Progenitor cell of endocrine pancreas (in vitro differentiated cells): Measurements from ENCODE around the gene CD34. TPM values are rescaled to one million over a fixed set of nuclear protein-coding genes. Genes with fewer than 3 reads are reported as not detected.

Source experiments
- DNase-seq: peaks from one replicate; pipeline ENCODE4 v3.0.0; 2021; ENCODE audit warnings: low spot score; ENCODE audit not compliant: unreplicated experiment
- H3K27ac Mint-ChIP-seq: 2 replicates; pipeline ENCODE4 v1.8.0; 2021; ENCODE audit warnings: mild to moderate bottlenecking, moderate library complexity, mixed read lengths
- H3K27me3 Mint-ChIP-seq: 2 replicates; pipeline ENCODE4 v1.8.0; 2021; ENCODE audit warnings: mixed read lengths
- H3K36me3 Mint-ChIP-seq: 2 replicates; pipeline ENCODE4 v1.8.0; 2022; ENCODE audit warnings: mixed read lengths; ENCODE audit not compliant: insufficient read depth
- H3K4me1 Mint-ChIP-seq: 2 replicates; pipeline ENCODE4 v1.8.0; 2021; ENCODE audit warnings: low read depth, mixed read lengths
- H3K4me3 Mint-ChIP-seq: 2 replicates; pipeline ENCODE4 v1.8.0; 2021; ENCODE audit warnings: low read depth, mild to moderate bottlenecking, moderate library complexity, mixed read lengths
- H3K9me3 Mint-ChIP-seq: 2 replicates; pipeline ENCODE4 v1.8.0; 2021; ENCODE audit warnings: low read depth, mixed read lengths
- CTCF ChIP-seq: fragments of 200-600 bp; sonication (generic); IDR thresholded peaks from one replicate; pipeline ENCODE4 v1.5.0; 2021; ENCODE audit warnings: antibody characterized with exemption, mild to moderate bottlenecking; ENCODE audit not compliant: unreplicated experiment
- total RNA-seq: library from RNA; stranded (reverse); gene quantifications from 2 replicates; pipeline ENCODE4 v1.2.1, GENCODE V29; 2021

The CD34 gene
- total RNA-seq, 1 donor from 2014 or later, result 0.07 TPM

- no peaks in the 10 kb centered on the region for H3K9me3 Mint-ChIP-seq
- H3K4me3 Mint-ChIP-seq, result no peak overlapping the region
- H3K36me3 Mint-ChIP-seq, result no peaks in the 10 kb centered on the region
- no peaks in the 10 kb centered on the region for H3K4me1 Mint-ChIP-seq
- TF ChIP-seq CTCF, result no peak
- H3K27ac Mint-ChIP-seq, result no peak overlapping the region
- H3K27me3 Mint-ChIP-seq, result no peaks in the 10 kb centered on the region
- no peak for DNase-seq
Measured at GRCh38 chr1:207845109-207845508, 65.8 kb downstream of the CD34 start.

- no peaks in the 10 kb centered on the region for H3K4me1 Mint-ChIP-seq
- no peaks in the 10 kb centered on the region for H3K27me3 Mint-ChIP-seq
- no peak for DNase-seq
- no peaks in the 10 kb centered on the region for H3K36me3 Mint-ChIP-seq
- no peaks in the 10 kb centered on the region for H3K9me3 Mint-ChIP-seq
- no peak overlapping the region for H3K27ac Mint-ChIP-seq
- H3K4me3 Mint-ChIP-seq, result no peak overlapping the region
- no peak for TF ChIP-seq CTCF
Measured at GRCh38 chr1:207844371-207844770, 66.6 kb downstream of the CD34 start.

- Mint-ChIP-seq H3K9me3 (no peaks in the 10 kb centered on the region), H3K27me3 (no peaks in the 10 kb centered on the region), H3K27ac (no peak overlapping the region), H3K4me1 (peaks cover 2% of the 10 kb centered on the region), H3K4me3 (no peak overlapping the region), H3K36me3 (no peaks in the 10 kb centered on the region)
- TF ChIP-seq CTCF, result no peak
- no peak for DNase-seq
Measured at GRCh38 chr1:207842506-207842905, 68.4 kb downstream of the CD34 start.

- Mint-ChIP-seq H3K27me3 (no peaks in the 10 kb centered on the region), H3K4me1 (peaks cover 2% of the 10 kb centered on the region), H3K27ac (no peak overlapping the region), H3K9me3 (no peaks in the 10 kb centered on the region), H3K4me3 (no peak overlapping the region), H3K36me3 (no peaks in the 10 kb centered on the region)
- no peak for TF ChIP-seq CTCF
- no peak for DNase-seq
Measured at GRCh38 chr1:207841901-207842300, 69.0 kb downstream of the CD34 start.

- DNase-seq, result no peak
- no peaks in the 10 kb centered on the region for H3K36me3 Mint-ChIP-seq
- H3K27me3 Mint-ChIP-seq, result no peaks in the 10 kb centered on the region
- no peak overlapping the region for H3K27ac Mint-ChIP-seq
- H3K4me1 Mint-ChIP-seq, result peaks cover 2% of the 10 kb centered on the region
- TF ChIP-seq CTCF, result no peak
- no peaks in the 10 kb centered on the region for H3K9me3 Mint-ChIP-seq
- H3K4me3 Mint-ChIP-seq, result no peak overlapping the region
Measured at GRCh38 chr1:207841293-207841692, 69.6 kb downstream of the CD34 start.
